Stomach (tissue), 9 donors: ENCODE data around the gene CEP250. TPM values are rescaled to one million over a fixed set of nuclear protein-coding genes. Genes with fewer than 3 reads are reported as not detected.
A peak's percentile ranks its signal among the peaks of the same experiment; 100 is the strongest.

Experiments used
- DNase-seq, 2 donors: peaks; one replicate each; pipeline versions ENCODE4 v3.0.0 to v3.0.0-alpha.2; 2013 to 2019
- H3K27ac ChIP-seq, 5 donors: fragments of 200-600 bp in 4 of 5; sonication (generic) in 4 of 5; one replicate each; pipeline ENCODE4 v1.5.1; 2013 to 2019; ENCODE audit warnings: mild to moderate bottlenecking in 1 of 5, moderate library complexity in 1 of 5
- H3K27me3 ChIP-seq, 3 donors: fragments of 200-600 bp; sonication (generic); one replicate each; pipeline ENCODE4 v1.5.1; 2017 to 2019; ENCODE audit warnings: mixed run types in 1 of 3
- H3K36me3 ChIP-seq, 4 donors: fragments of 200-600 bp; sonication (generic); 1 replicate in 3 of 4; 2 replicates in 1 of 4; pipeline ENCODE4 v1.5.1; 2016 to 2019
- H3K4me1 ChIP-seq, 4 donors: fragments of 200-600 bp; sonication (generic); one replicate each; pipeline ENCODE4 v1.5.1; 2016 to 2019
- H3K4me3 ChIP-seq, 4 donors: fragments of 200-600 bp; sonication (generic) in 3 of 4; one replicate each; pipeline ENCODE4 v1.5.1; 2016 to 2019; ENCODE audit warnings: mild to moderate bottlenecking in 1 of 4
- H3K9me3 ChIP-seq, 4 donors: fragments of 200-600 bp; sonication (generic); one replicate each; pipeline ENCODE4 v1.5.1; 2016 to 2019
- EP300 ChIP-seq: sonication (generic); formaldehyde crosslinking; IDR thresholded peaks from one replicate; pipeline ENCODE4 v1.6.1; 2017; ENCODE audit warnings: antibody characterized with exemption
- POLR2A ChIP-seq, 4 donors: fragments of 450-650 bp; IDR thresholded peaks; one replicate each; pipeline ENCODE4 v1.6.1; 2016; ENCODE audit warnings: antibody characterized with exemption in 4 of 4, control low read depth in 2 of 4, mild to moderate bottlenecking in 1 of 4, moderate library complexity in 1 of 4
- POLR2AphosphoS5 ChIP-seq, 3 donors: sonication (generic); formaldehyde crosslinking; IDR thresholded peaks; one replicate each; pipeline ENCODE4 v1.6.1; 2016; ENCODE audit warnings: antibody characterized with exemption in 3 of 3
- WGBS, 5 donors: extraction: QIAGEN DNeasy Blood & Tissue Kit in 3 of 5; methylation state at CpG; one replicate each; pipeline versions ENCODE4 v1.1.5 to v1.1.7; 2013 to 2018; 5-methylcytosine and 5-hydroxymethylcytosine counted together
- intact Hi-C: fragments of 100-400 bp; cut with DNase I; formaldehyde crosslinking; loops from one replicate; pipeline ENCODE4 v1.15.1; 2023; ENCODE audit warnings: low total_unique reads
- polyA plus RNA-seq, 3 donors: library from polyadenylated mRNA; stranded (reverse); fragments of 200-250 nt; gene quantifications; one replicate each; pipeline ENCODE4 v1.2.3, GENCODE V29; 2013
- total RNA-seq, 5 donors: library from RNA; depleted of rRNA; stranded (reverse); fragments of >200 nt; gene quantifications; one replicate each; pipeline versions ENCODE4 v1.1.0 to v1.2.3, GENCODE V29; 2014 to 2016
- TF ChIP-seq, protein P1 (sequence below), 7 experiments: fragments of 450-650 bp in 4 of 7; fragments of 200-600 bp in 3 of 7; sonication (generic) in 3 of 7; IDR thresholded peaks; one replicate each; pipeline ENCODE4 v1.5.1; 2016 to 2019; ENCODE audit warnings: antibody characterized with exemption in 7 of 7, control low read depth in 2 of 7, mild to moderate bottlenecking in 1 of 7
- donor health status: healthy with polysubstance abuse.
- donor health status: Bipolar disorder and iron deficiency.
- donor health status: healthy.

CEP250 gene
- total and polyA plus RNA-seq, 8 donors: 2.9 to 51.3 (median 6.9) TPM

DNA sequence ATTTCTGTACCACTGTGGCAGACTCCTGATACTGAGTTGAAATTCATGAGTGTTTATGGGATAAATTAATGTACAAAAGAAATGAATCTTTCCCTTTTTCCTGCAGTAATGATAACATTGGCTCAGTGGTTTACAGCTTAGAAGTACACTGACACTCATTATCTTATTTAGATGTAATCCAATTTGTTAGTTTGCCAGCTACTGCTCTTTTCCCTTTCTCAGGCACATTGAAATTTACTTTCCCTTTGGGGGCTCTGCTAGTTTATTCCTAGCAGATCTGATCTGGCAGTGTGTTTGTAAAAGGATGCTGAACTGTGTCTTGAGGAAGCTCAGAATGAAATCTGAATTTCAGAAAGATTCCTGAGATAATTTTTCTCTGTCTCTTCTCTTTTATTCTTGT lies 3.0 kb downstream of the CEP250 start:
- H3K27me3 ChIP-seq: no peaks in the 10 kb centered on the region
- no peak for DNase-seq
- peaks cover 0 to 41% (median 38%) of the 10 kb centered on the region in 4 donors for H3K36me3 ChIP-seq
- no peak overlapping the region for H3K27ac ChIP-seq
- TF ChIP-seq EP300 (no peak), POLR2AphosphoS5 (IDR thresholded peaks at IDR 0.05) (no peak), POLR2A (IDR thresholded peaks at IDR 0.05) (no peak)
- TF ChIP-seq, protein P1, sequence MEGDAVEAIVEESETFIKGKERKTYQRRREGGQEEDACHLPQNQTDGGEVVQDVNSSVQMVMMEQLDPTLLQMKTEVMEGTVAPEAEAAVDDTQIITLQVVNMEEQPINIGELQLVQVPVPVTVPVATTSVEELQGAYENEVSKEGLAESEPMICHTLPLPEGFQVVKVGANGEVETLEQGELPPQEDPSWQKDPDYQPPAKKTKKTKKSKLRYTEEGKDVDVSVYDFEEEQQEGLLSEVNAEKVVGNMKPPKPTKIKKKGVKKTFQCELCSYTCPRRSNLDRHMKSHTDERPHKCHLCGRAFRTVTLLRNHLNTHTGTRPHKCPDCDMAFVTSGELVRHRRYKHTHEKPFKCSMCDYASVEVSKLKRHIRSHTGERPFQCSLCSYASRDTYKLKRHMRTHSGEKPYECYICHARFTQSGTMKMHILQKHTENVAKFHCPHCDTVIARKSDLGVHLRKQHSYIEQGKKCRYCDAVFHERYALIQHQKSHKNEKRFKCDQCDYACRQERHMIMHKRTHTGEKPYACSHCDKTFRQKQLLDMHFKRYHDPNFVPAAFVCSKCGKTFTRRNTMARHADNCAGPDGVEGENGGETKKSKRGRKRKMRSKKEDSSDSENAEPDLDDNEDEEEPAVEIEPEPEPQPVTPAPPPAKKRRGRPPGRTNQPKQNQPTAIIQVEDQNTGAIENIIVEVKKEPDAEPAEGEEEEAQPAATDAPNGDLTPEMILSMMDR (IDR thresholded peaks at IDR 0.05): no peak
- no peaks in the 10 kb centered on the region for H3K9me3 ChIP-seq
- intact Hi-C loops: no loop called here
- H3K4me1 ChIP-seq: peaks cover 4 to 33% (median 18%) of the 10 kb centered on the region in 4 donors
- H3K4me3 ChIP-seq: no peak overlapping the region

DNA sequence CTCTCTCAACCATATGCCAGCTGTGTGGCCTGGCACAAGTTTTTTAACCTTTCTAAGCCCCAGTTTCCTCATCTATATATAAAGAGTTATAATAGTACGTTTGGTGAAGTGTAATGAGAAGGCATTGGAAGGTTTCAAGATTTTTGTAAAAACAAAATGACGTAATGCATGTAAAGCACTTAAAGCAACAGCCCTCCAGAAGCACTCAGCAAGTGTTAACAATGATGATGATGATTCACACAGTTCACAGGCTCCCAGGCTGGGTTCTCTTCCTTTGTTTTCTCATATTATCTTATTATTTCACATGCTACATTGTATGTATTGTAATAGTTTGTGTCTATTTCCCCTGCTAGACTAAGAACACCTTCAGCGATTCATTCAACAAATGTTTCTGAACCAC lies 6.2 kb downstream of the CEP250 start:
- TF ChIP-seq, protein P1 (IDR thresholded peaks at IDR 0.05): no peak
- TF ChIP-seq POLR2AphosphoS5 (IDR thresholded peaks at IDR 0.05) (no peak), EP300 (no peak), POLR2A (IDR thresholded peaks at IDR 0.05) (no peak)
- H3K36me3 ChIP-seq: peaks cover 4 to 69% (median 53%) of the 10 kb centered on the region in 4 donors
- H3K27me3 ChIP-seq: no peaks in the 10 kb centered on the region
- no peak overlapping the region for H3K27ac ChIP-seq
- H3K4me1 ChIP-seq: peaks cover 0 to 19% (median 5%) of the 10 kb centered on the region in 4 donors
- H3K4me3 ChIP-seq: no peak overlapping the region
- intact Hi-C loops: no loop called here
- H3K9me3 ChIP-seq: no peaks in the 10 kb centered on the region
- WGBS, 5 donors: 78 to 87% (median 81%) methylated on average over 3 of the region's 3 CpGs
- no peak for DNase-seq

GRCh38 chr20:35462351-35462750 lies 7.0 kb downstream of the CEP250 start:
- H3K27me3 ChIP-seq: no peaks in the 10 kb centered on the region
- H3K4me3 ChIP-seq: no peak overlapping the region
- H3K4me1 ChIP-seq: peaks cover 0 to 16% (median 4%) of the 10 kb centered on the region in 4 donors
- WGBS, 5 donors: 75 to 100% (median 85%) methylated on average over 2 of the region's 2 CpGs
- peak in 1 of 2 donors; percentile 34 for DNase-seq
- no peaks in the 10 kb centered on the region for H3K9me3 ChIP-seq
- intact Hi-C loops: no loop called here
- H3K27ac ChIP-seq: no peak overlapping the region
- no peak for TF ChIP-seq POLR2AphosphoS5 (IDR thresholded peaks at IDR 0.05)
- TF ChIP-seq EP300: no peak
- TF ChIP-seq POLR2A (IDR thresholded peaks at IDR 0.05): no peak
- TF ChIP-seq, protein P1 (IDR thresholded peaks at IDR 0.05): no peak
- peaks cover 4 to 76% (median 61%) of the 10 kb centered on the region in 4 donors for H3K36me3 ChIP-seq

DNA sequence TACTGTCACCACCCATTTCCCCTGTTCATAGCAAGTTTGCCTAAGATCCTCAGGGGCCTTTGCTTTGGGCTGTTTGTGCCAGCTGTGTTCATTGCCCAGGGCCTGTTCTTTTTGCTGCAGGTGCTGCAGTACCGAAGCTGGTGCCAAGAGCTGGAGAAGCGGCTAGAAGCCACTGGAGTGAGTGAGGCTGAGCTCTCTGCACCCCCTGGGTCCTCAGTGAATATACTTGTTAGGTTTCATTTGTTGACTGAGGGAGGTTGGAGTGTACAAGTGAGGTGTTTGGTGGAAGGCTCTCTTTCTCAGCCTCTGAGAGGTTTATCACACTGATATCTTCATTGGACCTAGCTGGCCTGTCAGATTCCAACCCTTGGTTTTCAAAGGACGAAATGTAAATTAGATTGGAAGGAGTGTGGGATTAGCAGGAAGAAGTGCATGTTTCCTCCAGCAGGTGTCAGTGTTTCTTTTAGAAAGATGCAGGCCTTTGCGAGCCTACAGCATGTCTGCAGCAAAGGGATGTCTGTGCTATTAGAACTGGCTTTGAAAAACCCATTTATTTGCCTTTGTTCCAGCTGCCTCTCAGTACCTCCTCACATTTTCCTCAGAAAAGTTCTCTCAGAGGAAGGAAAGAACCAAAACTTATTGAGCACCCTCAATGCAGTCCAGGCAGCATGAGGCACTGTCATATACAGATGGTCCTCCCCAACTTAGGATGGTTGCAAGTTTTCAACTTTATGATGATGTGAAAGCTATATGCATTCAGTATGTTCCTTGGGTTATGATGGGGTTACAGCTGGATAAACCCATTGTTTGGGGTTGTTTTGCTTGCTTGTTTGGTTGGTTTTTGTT lies 8.3 kb downstream of the CEP250 start:
- Histone ChIP-seq H3K36me3 (peaks cover 4 to 87% (median 69%) of the 10 kb centered on the region in 4 donors), H3K9me3 (no peaks in the 10 kb centered on the region), H3K4me3 (no peak overlapping the region)

More for the DNA sequence above, 8.3 kb downstream of the CEP250 start:
- WGBS, 5 donors: 25 to 42% (median 34%) methylated on average over 4 of the region's 4 CpGs
- peak; percentile 58 to 89 for DNase-seq
- peaks cover 0 to 20% (median 8%) of the 10 kb centered on the region in 4 donors for H3K4me1 ChIP-seq
- H3K27me3 ChIP-seq: no peaks in the 10 kb centered on the region
- H3K27ac ChIP-seq: no peak overlapping the region
- TF ChIP-seq, protein P1 (IDR thresholded peaks at IDR 0.05): peak in 5 of 7 experiments; percentile 63 to 77 (median 71)
- peak in 1 of 3 donors; percentile 64 for TF ChIP-seq POLR2AphosphoS5 (IDR thresholded peaks at IDR 0.05)
- no peak for TF ChIP-seq POLR2A (IDR thresholded peaks at IDR 0.05)
- TF ChIP-seq EP300: no peak
- intact Hi-C loops: no loop called here
